SK-N-SH (cell line): ENCODE data around the gene IFNG-AS1. TPM values are rescaled to one million over a fixed set of nuclear protein-coding genes. Genes with fewer than 3 reads are reported as not detected.

ENCODE experiments used
- CTCF ChIA-PET: fragments of 300-600, 350-600 bp; formaldehyde crosslinking; extraction: SDS; loops from one replicate; lab custom pipeline; 2021; lab: Yijun Ruan, JAX
- POLR2A ChIA-PET: fragments of 350-600 bp; sonication (Branson Sonifier 250); formaldehyde crosslinking; extraction: SDS; loops from one replicate; lab custom pipeline; 2020; ENCODE audit warnings: antibody characterized with exemption, inconsistent platforms; lab: Yijun Ruan, JAX
- DNase-seq: peaks from one replicate; pipeline ENCODE4 v3.0.0; 2012
- H2AFZ ChIP-seq: fragments of 200-600 bp; sonication (generic); 2 replicates; pipeline ENCODE4 v1.8.1; 2016; ENCODE audit warnings: antibody characterized with exemption, mild to moderate bottlenecking, low read depth
- H3F3A ChIP-seq: fragments of 200-600 bp; sonication (generic); replicated peaks from 2 replicates; pipeline ENCODE3; 2016; ENCODE audit warnings: antibody characterized with exemption, mild to moderate bottlenecking; ENCODE audit not compliant: insufficient read depth
- H3K27ac ChIP-seq, 2 experiments: fragments of 200-500 bp in 1 of 2; fragments of 200-600 bp in 1 of 2; sonication (Bioruptor generic) in 1 of 2; sonication (generic), shearing (Covaris generic) in 1 of 2; 2 replicates each; pipeline versions ENCODE4 v1.5.1 to v1.6.1; 2014 to 2016; ENCODE audit warnings: low read depth in 2 of 2, inconsistent platforms in 1 of 2, low read length in 1 of 2, mild to moderate bottlenecking in 1 of 2, mixed read lengths in 1 of 2
- H3K27me3 ChIP-seq: fragments of 200-600 bp; sonication (generic), shearing (Covaris generic); 2 replicates; pipeline ENCODE4 v1.6.1; 2016; ENCODE audit warnings: mixed run types; ENCODE audit not compliant: insufficient read depth
- H3K36me3 ChIP-seq, 2 experiments: fragments of 200-500 bp in 1 of 2; fragments of 200-600 bp in 1 of 2; sonication (Bioruptor generic) in 1 of 2; sonication (generic) in 1 of 2; replicated peaks in 1 of 2; 2 replicates each; pipeline versions ENCODE3 to v1.5.1; 2014 to 2016; ENCODE audit warnings: low read length in 1 of 2, mild to moderate bottlenecking in 1 of 2; ENCODE audit not compliant: insufficient read depth in 2 of 2, control insufficient read depth in 1 of 2
- H3K4me1 ChIP-seq, 2 experiments: fragments of 200-500 bp in 1 of 2; fragments of 200-600 bp in 1 of 2; sonication (Bioruptor generic) in 1 of 2; sonication (generic), shearing (Covaris generic) in 1 of 2; 2 replicates each; pipeline versions ENCODE4 v1.5.1 to v1.6.1; 2014 to 2016; ENCODE audit warnings: low read depth in 1 of 2, low read length in 1 of 2, mixed run types in 1 of 2; ENCODE audit not compliant: insufficient read depth in 2 of 2, control insufficient read depth in 1 of 2
- H3K4me2 ChIP-seq: fragments of 200-600 bp; sonication (generic), shearing (Covaris generic); 2 replicates; pipeline ENCODE4 v1.6.1; 2017; ENCODE audit warnings: mixed run types
- H3K4me3 ChIP-seq, 2 experiments: fragments of 200-500 bp in 1 of 2; fragments of 200-600 bp in 1 of 2; sonication (Bioruptor generic) in 1 of 2; sonication (generic), shearing (Covaris generic) in 1 of 2; 2 replicates each; pipeline versions ENCODE4 v1.5.1 to v1.8.1; 2014 to 2016; ENCODE audit warnings: low read depth in 2 of 2, inconsistent platforms in 1 of 2, low read length in 1 of 2, mild to moderate bottlenecking in 1 of 2, mixed read lengths in 1 of 2, moderate library complexity in 1 of 2
- H3K79me2 ChIP-seq: fragments of 200-600 bp; sonication (generic); 2 replicates; pipeline ENCODE4 v1.8.1; 2017; ENCODE audit warnings: mild to moderate bottlenecking; ENCODE audit not compliant: insufficient read depth
- H3K9ac ChIP-seq: fragments of 200-600 bp; sonication (generic); 2 replicates; pipeline ENCODE4 v1.6.1; 2017; ENCODE audit warnings: mixed run types
- H3K9me2 ChIP-seq: fragments of 200-600 bp; sonication (generic); 2 replicates; pipeline ENCODE4 v1.6.1; 2017; ENCODE audit warnings: mixed run types
- H3K9me3 ChIP-seq: fragments of 200-600 bp; sonication (generic); 2 replicates; pipeline ENCODE4 v1.6.1; 2017; ENCODE audit warnings: mixed run types, mild to moderate bottlenecking, moderate library complexity
- H4K20me1 ChIP-seq: fragments of 200-600 bp; sonication (generic); 2 replicates; pipeline ENCODE4 v1.6.1; 2017; ENCODE audit warnings: mild to moderate bottlenecking, mixed run types; ENCODE audit not compliant: insufficient read depth
- CHD2 ChIP-seq: fragments of 150-350 bp; IDR thresholded peaks from 2 replicates; pipeline ENCODE4 v1.6.1; 2018; ENCODE audit warnings: low read length; ENCODE audit not compliant: partially characterized antibody
- EP300 ChIP-seq, 2 experiments: IDR thresholded peaks; 2 replicates each; pipeline versions ENCODE4 v1.4.0 to v1.6.1; 2012; ENCODE audit warnings: borderline replicate concordance in 1 of 2, low read depth in 1 of 2, low read length in 1 of 2
- EZH2phosphoT487 ChIP-seq: fragments of 200-600 bp; sonication (generic); IDR thresholded peaks from 2 replicates; pipeline ENCODE4 v1.6.1; 2017; ENCODE audit warnings: low read depth, mixed run types, mild to moderate bottlenecking, antibody characterized with exemption, moderate library complexity, borderline replicate concordance
- FOSL2 ChIP-seq: IDR thresholded peaks from 2 replicates; pipeline ENCODE4 v1.4.0; 2012; ENCODE audit warnings: low read depth, mild to moderate bottlenecking, moderate library complexity, borderline replicate concordance
- FOXM1 ChIP-seq: IDR thresholded peaks from 2 replicates; pipeline ENCODE4 v1.4.0; 2012; ENCODE audit warnings: low read depth, mild to moderate bottlenecking
- GABPA ChIP-seq: IDR thresholded peaks from 2 replicates; pipeline ENCODE4 v1.4.0; 2012; ENCODE audit warnings: low read depth, mild to moderate bottlenecking
- GATA2 ChIP-seq: sonication (generic); formaldehyde crosslinking; IDR thresholded peaks from 2 replicates; pipeline ENCODE4 v1.5.0; 2020; ENCODE audit warnings: mild to moderate bottlenecking, missing genetic modification reagents
- JUND ChIP-seq: IDR thresholded peaks from 2 replicates; pipeline ENCODE4 v1.4.0; 2012
- NFIC ChIP-seq: IDR thresholded peaks from 2 replicates; pipeline ENCODE4 v1.4.0; 2012; ENCODE audit warnings: borderline replicate concordance
- NRF1 ChIP-seq: IDR thresholded peaks from 2 replicates; pipeline ENCODE4 v1.6.1; 2012; ENCODE audit warnings: low read depth, mild to moderate bottlenecking, low read length
- RAD21 ChIP-seq: IDR thresholded peaks from 2 replicates; pipeline ENCODE4 v1.6.1; 2012; ENCODE audit warnings: mild to moderate bottlenecking, low read length
- SMC3 ChIP-seq: IDR thresholded peaks from 2 replicates; pipeline ENCODE4 v1.6.1; 2012; ENCODE audit warnings: low read depth, low read length, improper control_type of control experiment
- USF1 ChIP-seq: IDR thresholded peaks from 2 replicates; pipeline ENCODE4 v1.4.0; 2012; ENCODE audit warnings: low read depth, borderline replicate concordance
- USF2 ChIP-seq: fragments of 150-350 bp; IDR thresholded peaks from 2 replicates; pipeline ENCODE4 v1.6.1; 2017; ENCODE audit warnings: antibody characterized with exemption, low read length, low read depth, borderline replicate concordance
- YY1 ChIP-seq: IDR thresholded peaks from 2 replicates; pipeline ENCODE4 v1.4.0; 2012; ENCODE audit warnings: low read depth, mild to moderate bottlenecking
- WGBS: methylation state at CpG from one replicate; pipeline ENCODE4 v1.1.6; 2017; ENCODE audit warnings: low lambda C conversion rate; 5-methylcytosine and 5-hydroxymethylcytosine counted together
- polyA plus RNA-seq, 3 experiments: library from polyadenylated mRNA; depleted of rRNA; stranded (reverse); fragments of >200 nt; gene quantifications; 2 replicates each; pipeline ENCODE4 v1.2.3, GENCODE V29; 2012
- TF ChIP-seq, protein P1 (sequence below): IDR thresholded peaks from 2 replicates; pipeline ENCODE4 v1.6.1; 2012; ENCODE audit warnings: mild to moderate bottlenecking, low read depth, low read length, moderate library complexity
- TF ChIP-seq, protein P2 (sequence below): IDR thresholded peaks from 2 replicates; pipeline ENCODE4 v1.4.0; 2012; ENCODE audit warnings: low read depth

The IFNG-AS1 gene
- polyA plus RNA-seq, 1 of the 3 experiments (the other 2 are of a cell fraction) = not detected

GRCh38 chr12:67981287-67982162, 7.7 kb upstream of the IFNG-AS1 start (continued):
- TF ChIP-seq YY1 = peak; percentile 57; the same call in 1 of the 2 replicates
- peak; percentile 17; the same call in 1 of the 2 replicates for TF ChIP-seq GABPA
- no peak for TF ChIP-seq USF2
- TF ChIP-seq, protein P1, sequence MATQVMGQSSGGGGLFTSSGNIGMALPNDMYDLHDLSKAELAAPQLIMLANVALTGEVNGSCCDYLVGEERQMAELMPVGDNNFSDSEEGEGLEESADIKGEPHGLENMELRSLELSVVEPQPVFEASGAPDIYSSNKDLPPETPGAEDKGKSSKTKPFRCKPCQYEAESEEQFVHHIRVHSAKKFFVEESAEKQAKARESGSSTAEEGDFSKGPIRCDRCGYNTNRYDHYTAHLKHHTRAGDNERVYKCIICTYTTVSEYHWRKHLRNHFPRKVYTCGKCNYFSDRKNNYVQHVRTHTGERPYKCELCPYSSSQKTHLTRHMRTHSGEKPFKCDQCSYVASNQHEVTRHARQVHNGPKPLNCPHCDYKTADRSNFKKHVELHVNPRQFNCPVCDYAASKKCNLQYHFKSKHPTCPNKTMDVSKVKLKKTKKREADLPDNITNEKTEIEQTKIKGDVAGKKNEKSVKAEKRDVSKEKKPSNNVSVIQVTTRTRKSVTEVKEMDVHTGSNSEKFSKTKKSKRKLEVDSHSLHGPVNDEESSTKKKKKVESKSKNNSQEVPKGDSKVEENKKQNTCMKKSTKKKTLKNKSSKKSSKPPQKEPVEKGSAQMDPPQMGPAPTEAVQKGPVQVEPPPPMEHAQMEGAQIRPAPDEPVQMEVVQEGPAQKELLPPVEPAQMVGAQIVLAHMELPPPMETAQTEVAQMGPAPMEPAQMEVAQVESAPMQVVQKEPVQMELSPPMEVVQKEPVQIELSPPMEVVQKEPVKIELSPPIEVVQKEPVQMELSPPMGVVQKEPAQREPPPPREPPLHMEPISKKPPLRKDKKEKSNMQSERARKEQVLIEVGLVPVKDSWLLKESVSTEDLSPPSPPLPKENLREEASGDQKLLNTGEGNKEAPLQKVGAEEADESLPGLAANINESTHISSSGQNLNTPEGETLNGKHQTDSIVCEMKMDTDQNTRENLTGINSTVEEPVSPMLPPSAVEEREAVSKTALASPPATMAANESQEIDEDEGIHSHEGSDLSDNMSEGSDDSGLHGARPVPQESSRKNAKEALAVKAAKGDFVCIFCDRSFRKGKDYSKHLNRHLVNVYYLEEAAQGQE = peak; percentile 36; the same call in 1 of the 2 replicates
- TF ChIP-seq USF1 = no peak; the same call in 1 of the 2 replicates
- TF ChIP-seq, all 33 proteins: peak for 16

GRCh38 chr12:67982164-67982563, 7.1 kb upstream of the IFNG-AS1 start:
- Histone ChIP-seq H3K9me3 (no peaks in the 10 kb centered on the region; the same call in 1 of the 2 replicates), H4K20me1 (no peaks in the 10 kb centered on the region), H3K9me2 (no peaks in the 10 kb centered on the region), H2AFZ (peak overlapping the region; percentile 20; the same call in 1 of the 2 replicates), H3K4me3 (no peak overlapping the region; a peak in 1 of 4 replicates), H3K4me2 (peak overlapping the region; percentile 62), H3K27ac (peak overlapping the region; percentile 85 to 99; a peak in 3 of 4 replicates), H3F3A (peaks cover 37% of the 10 kb centered on the region), H3K27me3 (no peaks in the 10 kb centered on the region), H3K4me1 (peaks cover 9 to 19% of the 10 kb centered on the region in 2 experiments), H3K9ac (peak overlapping the region; percentile 69; the same call in 1 of the 2 replicates), H3K79me2 (no peaks in the 10 kb centered on the region), H3K36me3 (no peaks in the 10 kb centered on the region)
- ChIA-PET CTCF (interaction anchor here (0.6 to 0.8 kb wide), 3 partner anchors 39 to 849 kb away, joined by 3 read pairs; no protein-coding TSS in a partner anchor), POLR2A (interaction anchor here (1.4 kb wide), 1 partner anchor 9 kb away, joined by 4 read pairs; no protein-coding TSS in a partner anchor)
- 36% methylated on average over 6 of the region's 6 CpGs for WGBS
- DNase-seq = peak; percentile 11
- TF ChIP-seq NRF1 (no peak), FOXM1 (no peak), JUND (peak; percentile 51; the same call in 1 of the 2 replicates), EP300 (IDR thresholded peaks at IDR 0.05; ENCODE audit: borderline replicate concordance in 1 of 2, low read depth in 1 of 2, low read length in 1 of 2) (peak in 1 of 2 experiments; percentile 87; a peak in 2 of 4 replicates), FOSL2 (no peak), YY1 (no peak), EZH2phosphoT487 (no peak), SMC3 (no peak), GATA2 (CRISPR knock-in tag) (no peak), CHD2 (no peak), USF2 (no peak), NFIC (peak; percentile 93), RAD21 (no peak)
- TF ChIP-seq, protein P2, sequence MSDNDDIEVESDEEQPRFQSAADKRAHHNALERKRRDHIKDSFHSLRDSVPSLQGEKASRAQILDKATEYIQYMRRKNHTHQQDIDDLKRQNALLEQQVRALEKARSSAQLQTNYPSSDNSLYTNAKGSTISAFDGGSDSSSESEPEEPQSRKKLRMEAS = peak; percentile 68; the same call in 1 of the 2 replicates
- TF ChIP-seq, protein P1 = 0 out of 2 replicates have a peak, but pooled peaks have one; percentile 17
